HG02870 (cell line): ENCODE results near the gene PLB1.

Source experiments
- ATAC-seq: cut with Tn5 transposase; IDR thresholded peaks from one replicate; pipeline ENCODE4 v1.9.1; 2021; ENCODE audit warnings: mild to moderate bottlenecking, moderate library complexity; ENCODE audit not compliant: unreplicated experiment

The PLB1 gene

DNA sequence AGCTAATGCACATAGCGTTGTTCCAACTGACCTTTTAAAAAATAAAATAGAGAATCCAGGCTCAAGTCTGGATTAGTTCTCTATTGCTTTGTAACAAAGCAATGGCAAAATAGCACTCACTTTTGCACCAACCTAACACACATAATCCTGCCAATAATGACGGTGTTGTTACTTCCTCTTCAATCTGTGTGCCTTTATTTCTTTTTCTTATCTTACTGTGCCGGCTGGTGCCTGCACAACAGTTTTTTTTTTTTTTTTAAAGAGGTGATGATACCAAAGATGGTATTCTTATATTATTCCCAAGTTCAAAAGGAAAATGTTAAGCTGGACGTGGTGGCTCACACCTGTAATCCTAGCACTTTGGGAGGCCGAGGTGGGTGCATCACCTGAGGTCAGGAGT lies 3.4 kb downstream of the PLB1 start:
- no peak for ATAC-seq

DNA sequence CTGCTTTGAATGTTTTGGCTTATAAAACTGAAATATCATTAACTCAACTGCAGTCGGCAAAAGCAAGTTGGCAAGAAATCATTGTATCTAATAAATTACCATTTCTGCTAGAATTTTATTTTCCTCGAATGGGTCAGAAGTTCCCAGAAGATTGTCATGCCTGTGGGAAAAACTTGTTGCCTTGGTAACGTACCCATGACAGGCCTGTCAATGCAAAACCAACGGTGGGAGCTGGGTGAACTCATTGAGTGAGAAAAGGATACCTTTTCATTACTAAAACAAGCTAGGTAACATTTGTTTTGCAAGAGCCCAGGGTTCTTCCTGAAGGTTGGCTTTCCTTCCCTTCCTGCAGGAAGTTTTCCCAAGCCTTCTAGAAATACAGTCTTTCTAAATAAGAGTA lies 9.5 kb downstream of the PLB1 start:
- ATAC-seq, result no peak

DNA sequence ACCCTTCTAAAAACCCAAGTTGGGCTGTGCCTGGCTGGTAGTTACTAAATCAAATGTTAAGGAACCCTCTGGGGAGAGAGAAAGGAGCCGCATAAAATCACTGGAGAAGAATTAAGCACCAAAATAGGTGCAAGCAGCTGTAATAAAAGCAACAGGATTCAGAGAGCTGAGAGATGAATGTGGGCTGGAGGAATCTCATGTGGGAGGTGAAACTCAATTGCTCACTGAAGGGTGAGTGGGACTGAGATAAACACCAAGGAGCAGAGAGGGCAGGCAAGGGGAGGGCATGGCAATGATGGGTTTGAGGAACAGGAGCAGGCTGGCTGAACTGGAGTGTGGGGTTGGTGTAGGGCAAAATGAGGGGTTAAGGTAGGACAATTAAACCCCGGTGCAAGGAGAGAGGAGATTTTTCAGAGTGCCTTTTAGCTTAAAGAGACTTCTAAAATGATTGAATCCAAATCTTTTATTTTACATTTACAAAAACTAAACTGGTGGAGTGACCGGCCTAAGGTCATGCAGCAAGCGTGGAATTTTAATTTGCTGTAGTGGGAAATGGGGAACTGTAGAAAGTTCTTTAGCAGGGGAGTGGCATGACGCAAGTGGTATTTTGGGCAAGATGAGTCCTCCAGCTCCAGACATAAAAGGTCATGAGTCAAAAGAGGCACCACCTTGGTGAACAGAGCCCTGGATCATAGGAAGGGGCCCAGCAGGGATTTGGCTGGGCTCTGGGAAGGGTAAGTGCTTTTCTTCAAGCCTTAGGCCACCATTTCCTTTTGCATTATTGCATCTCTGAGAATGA lies 10.5 kb downstream of the PLB1 start:
- no peak for ATAC-seq

DNA sequence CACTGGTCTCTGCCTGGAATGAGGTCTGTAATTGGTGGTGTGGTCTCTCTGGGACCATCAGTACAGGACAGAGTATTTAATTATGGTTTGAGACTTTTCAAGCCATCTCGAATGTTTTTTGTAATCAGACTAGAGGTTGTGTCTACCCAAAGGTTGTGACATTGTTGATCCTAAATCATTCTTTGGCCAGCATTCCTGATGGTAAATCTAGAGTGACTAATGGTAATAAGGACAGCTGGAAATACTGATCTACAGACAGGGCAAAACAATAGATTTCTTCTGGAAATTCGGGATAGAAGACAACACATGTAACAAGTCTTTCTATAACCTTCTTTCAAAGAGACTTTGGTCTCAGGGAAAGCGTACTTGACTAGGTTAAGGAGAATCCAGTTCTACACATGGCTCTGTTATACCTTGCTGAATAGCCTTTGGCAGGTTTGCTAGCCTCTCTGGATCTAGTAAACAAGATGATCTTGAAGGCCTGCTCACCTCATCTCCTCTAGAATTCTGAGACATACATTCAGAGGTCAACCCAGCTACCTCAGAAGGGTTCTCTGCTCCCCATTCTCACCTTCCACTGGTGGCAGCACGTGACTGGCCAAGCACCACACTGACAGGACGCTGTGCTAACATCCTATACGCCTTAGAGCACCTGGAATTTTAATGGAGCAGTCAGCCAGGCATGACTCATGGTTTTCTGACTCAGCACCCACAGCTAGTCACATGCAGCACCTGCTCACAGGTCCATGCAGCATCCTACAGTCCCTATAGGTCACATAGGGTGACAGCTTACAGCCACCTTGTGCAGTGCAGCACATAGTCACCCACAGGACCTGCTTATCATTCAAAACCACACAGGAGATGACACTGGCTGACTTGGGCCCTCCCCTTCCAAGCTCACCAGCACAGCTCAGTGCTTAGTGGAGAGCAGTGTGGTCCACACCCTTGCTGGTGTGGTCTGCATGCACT lies 12.2 kb downstream of the PLB1 start:
- no peak for ATAC-seq

DNA sequence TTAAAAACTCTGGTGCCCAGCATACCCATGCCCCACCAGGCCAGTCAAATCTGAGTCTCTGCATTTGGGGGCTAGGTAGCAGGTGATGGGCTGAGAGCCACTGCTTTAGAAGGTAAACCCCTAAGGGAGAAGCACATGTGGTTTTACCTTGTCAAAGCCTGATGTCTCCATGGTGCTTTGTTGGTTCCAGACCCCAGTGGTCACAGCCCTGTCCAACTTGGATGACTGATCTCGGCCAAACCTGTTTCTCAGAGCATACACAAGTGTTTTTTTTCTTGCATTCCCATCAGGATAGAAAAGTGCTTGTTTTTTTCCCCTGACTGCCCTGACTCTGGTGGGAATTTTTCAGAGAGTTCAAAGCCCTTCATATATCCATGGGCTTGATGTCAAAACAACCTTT lies 13.5 kb downstream of the PLB1 start:
- ATAC-seq, result no peak

DNA sequence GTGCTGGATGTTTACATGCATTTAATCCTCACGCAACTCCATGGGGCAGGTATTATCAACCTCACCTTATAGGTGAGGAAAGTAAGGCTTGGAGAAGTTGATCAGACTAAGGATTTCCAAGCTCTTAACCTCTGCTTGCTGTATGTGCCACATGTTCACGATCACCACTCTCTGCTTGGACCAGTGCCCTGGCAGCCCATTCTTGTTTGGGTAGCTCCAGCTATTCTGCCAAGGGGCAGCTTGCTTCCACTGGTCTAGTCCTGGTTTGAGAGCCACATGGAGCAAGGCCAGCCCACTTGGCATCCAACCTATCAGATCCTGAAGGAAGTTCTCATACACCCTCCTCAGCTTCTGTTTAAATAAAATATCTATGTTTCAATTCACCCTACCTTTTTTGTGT lies 14.3 kb downstream of the PLB1 start:
- no peak for ATAC-seq

DNA sequence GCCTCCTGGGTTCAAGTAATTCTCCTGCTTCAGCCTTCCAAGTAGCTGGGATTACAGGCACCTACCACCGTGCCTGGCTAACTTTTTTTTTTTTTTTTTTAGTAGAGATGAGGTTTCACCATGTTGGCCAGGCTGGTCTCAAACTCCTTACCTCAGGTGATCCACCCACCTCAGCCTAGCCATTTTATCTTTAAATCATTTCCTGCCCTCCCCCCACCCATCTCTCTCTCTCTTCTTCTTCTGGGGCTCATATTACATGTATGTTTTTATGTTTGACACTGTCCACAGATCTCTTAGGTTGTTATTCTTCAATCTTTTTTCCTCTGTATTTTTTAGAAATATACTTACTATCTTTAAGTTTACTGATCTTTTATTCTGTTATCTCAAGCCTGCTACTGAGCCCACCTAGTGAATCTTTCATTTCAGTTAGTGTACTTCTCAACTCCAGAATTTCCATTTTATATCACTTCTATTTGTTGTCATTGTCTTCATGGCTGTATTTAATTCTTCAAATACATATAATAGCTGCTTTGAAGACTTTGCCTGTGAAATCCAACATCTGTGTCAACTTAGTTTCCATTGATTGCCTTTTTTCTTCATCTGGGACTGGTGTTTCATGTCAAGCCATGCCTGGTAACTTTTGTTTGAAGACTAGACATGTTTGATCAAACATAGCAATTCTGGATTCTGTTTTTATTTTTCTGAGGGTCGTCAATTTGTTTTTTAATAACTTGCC lies 16.2 kb downstream of the PLB1 start:
- ATAC-seq, result no peak

DNA sequence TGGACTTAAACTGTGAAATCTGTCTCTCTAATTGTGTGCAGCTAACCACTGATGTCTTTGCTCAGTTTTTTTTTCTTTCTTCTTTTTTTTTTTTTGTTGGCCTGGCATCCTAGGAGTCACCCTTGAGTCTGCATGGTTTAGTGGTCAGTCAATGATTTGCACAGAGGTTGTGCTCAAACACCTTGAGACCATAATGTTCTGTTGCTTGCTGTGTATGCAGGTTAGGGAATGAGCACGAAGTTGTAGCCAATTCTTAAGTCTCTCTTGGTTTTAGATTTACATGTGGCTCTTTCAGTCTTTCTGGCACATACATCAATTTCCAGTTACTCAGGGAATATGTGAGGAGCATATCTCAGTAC lies 16.7 kb downstream of the PLB1 start:
- no peak for ATAC-seq

DNA sequence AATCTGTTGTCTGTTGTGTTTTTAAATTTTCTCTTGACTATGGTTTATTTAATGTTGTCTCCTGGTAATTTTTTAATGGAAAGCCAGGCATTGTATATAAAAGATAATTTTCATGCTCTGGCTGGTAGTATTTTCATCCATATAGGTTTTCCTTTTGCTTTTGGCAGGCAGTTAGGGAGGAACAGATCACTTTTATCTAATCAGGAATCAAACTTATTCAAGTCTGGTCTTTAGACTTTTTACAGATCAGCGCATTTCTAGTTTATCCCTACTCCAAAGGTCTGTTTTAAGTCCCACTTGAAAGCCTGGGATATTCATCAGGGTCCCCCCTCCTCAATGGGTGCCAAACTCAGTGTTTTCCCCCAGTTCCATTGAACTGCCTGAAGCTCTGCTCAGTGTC lies 17.2 kb downstream of the PLB1 start:
- ATAC-seq, result no peak

DNA sequence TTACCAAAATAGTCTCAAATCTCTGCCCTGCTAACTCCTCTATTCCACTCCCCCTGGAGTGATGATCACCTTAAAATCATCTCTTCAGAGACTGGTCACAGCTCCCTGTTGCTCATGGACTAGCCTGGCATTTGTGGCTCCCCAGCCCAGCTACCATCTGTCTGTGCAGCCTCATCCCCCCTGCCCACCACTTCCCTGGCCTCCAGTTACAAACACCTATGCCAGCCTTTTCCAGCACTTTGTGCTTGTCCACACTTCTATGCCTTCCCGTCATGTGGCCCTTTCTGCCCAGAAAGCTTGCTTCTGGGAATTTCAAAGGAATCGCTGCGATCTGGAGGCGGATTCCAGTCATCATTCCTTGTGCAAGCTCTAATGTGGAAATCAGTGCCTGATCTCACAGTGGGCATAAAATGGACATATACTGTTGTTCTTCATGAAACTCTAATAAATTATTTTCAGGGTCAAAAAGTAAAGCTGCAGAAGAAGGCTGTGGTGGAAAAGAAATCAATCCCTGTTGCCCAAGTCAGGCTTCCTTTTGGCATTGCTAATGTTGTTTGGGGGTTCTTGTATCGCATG lies 19.4 kb downstream of the PLB1 start:
- ATAC-seq, result no peak

DNA sequence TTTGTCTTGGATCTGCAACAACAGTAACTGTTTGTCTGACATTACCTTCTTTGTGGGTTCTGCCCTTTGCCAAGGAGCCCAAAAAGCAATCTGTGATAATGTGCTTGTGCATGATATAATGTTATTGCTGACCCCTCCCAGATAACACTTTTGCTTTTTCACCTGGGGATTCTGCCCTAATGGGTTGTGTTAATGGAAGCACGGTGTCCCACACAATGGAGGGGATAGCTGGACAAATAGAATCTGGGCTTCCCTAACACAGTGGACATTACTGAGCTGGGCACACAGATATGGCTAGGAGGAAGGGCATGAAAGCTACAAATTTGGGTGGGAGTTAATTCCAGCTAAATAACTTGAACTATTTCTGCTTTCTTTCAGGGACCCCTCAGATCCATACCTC lies 20.6 kb downstream of the PLB1 start:
- ATAC-seq, result no peak

DNA sequence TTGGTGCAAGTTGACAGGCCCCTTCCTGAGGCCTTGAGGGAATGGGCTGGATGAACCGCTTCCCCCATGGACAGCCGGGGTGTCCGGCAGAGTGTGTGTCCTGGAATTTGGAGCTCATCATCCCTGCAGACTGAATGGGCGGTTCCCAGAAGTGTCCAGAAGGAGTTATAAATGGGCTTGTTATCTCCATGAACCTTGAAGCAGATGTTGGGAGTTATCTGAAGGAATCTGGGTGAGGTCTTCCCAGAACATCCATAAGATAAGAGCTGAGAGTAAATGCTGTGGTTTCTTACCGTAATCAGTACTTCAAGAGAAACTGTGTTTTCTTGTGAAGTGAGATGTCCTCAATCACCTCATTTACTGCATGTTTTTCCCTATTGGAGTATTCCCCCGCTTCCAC lies 21.1 kb downstream of the PLB1 start:
- no peak for ATAC-seq

DNA sequence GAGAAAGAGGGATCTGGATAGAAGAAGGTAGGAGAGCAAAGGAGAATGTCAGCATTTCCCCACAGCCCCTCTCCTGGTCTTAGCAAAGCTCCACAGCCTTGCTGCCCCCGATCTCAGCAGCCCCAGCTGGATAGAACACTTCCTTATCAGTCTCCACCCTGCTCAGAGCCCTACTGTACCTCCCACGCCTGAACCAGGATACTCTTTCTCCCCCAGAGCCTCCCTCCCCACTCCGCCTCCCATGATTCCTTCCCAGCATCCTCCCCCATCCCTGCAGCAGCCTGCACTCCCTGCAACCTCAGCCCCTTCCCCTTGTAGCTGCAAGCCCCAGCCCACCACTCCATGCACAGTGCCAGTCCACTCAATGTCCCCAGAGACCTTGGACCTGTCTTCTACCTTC lies 25.8 kb downstream of the PLB1 start:
- no peak for ATAC-seq

DNA sequence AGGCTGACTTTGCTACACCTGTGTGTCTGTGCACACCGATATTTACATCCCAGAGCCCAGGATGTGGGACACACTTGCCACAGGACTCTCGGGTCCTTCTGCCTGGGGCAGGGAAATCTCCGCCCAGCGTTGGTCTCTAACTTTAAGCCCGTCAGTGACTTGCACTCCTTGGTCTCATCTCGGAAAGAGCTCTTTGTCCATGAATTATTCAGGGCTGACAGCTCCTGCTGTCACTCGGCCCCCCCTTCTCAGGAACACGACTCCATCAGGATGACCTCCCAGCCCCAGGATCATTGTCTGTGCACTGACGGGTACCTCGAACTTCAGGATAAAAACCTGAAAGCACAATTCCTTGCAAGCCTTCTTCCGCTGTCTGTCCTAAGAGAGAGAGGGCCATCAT lies 26.6 kb downstream of the PLB1 start:
- no peak for ATAC-seq

DNA sequence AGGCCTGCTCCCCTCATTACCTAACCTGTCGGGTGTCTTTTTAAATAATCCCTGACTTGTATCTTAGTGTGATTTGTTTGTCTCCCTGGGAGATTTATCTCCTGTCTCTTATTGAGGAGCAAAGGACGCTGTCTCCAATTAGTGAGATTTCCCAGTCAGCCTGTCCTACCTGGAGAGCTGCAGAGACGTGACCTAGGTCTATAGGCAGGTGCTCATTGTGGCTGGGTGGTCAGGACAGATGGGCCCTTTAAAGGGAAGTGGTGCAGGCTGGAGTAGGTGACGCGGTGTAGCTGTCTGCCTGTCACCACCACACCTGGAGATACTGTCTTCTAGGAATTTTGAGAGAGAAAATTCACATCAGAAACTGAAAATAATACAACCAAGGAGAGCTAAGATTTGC lies 28.0 kb downstream of the PLB1 start:
- ATAC-seq, result no peak

DNA sequence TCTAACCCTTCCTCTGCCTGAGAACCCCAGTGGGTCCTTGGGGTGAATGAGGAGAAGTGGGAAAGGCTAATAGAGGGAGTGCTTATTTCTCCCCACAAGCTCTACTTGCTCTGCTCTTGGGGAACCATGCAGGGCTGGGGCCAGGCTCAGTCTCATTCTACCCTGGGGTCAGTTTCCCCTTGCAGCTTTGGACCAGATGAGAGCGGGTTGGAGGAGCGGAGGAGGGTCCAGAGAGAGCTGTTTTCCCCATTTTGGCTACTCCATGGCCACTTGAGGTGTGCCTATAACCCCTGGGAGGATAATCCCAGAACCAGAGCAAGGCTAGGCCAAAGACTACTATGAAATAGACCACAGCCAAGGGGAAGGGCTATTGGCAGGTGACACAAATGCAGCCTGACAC lies 29.6 kb downstream of the PLB1 start:
- no peak for ATAC-seq

DNA sequence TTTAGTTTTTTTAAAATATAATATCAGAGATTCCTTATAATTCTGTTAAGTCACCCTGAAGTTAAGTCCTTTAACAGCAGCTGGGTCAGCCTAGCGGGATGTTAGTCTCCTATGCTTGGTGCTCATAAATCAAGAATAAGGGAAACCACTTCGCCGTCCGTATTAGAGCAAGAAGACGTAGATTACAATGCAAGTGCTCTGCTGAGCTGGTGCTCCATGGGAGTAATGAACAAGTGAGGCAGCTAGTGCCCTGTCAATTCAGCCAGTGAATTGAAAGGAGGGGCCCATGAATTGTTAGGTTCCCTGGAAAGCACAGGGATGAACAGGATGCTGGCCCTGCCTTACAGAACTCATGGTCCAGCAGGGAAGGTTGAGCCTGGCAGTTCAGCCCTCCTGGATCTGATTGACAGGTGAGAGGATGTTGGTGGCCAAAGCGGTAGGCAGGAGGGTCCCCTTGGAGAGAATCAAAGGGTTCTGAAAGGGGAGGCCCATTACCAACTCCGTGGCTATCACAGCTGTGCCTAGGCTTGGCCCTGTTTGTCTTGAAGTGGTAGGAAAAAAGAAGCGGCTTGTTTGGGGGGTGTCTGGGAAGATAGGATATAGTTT lies 30.8 kb downstream of the PLB1 start:
- no peak for ATAC-seq

DNA sequence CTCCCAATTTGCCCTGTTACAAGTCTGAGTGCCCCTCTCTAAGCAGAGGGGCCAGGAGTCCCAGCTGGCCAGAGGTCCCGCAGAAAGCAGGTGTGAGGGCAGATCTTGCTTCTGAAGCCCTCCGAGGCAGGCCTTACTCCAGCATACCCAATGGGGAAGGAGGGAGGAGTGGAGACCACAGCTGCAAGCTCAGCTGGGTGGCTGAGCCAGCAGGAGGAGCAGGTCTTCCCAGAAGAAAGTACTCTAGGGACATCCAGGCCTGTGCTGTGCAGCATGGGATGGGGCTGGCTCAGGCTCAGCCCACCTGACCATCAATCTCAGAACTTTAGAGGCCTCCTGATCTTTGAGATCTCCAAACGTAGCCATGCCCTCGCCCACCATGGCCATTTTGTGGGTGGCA lies 31.3 kb downstream of the PLB1 start:
- ATAC-seq, result no peak

DNA sequence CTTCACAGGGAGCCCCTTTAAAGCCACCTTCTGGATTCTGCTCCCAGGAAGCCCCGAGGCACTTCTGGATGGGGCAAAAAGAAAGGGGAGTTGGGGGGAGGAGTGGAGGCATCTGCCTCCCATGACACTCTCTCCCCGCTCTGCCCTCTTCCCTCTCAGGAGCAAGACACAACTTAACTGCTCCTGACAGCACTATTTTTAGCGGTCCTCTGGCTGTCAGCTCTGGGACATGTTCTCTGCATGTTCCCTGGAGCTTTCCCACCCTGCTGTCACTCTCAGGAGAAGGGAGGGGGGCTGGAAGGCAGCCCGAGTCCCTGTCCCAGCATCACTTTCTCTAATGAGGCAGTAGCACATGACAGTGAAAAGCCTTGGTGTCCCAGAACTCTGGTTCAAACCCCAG lies 32.3 kb downstream of the PLB1 start:
- no peak for ATAC-seq

DNA sequence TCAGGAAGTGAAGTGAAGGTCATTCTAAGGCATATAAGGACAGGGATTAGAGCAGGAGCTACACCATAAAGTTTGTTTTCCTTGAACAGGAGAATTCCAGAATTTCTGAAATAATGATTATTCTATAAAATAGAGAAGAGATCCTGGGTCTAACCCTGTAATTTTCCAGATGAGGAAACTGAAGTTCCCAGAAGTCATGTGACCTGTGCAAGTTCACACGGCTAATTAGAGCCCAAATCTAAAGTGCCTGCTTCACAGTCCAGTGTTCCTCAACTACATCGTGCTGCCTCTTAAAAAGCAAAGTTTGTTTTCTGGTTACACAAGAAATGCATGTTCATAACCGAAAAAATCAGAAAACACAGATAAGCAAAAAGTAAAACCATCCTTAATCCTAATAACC lies 34.9 kb downstream of the PLB1 start:
- ATAC-seq, result no peak

DNA sequence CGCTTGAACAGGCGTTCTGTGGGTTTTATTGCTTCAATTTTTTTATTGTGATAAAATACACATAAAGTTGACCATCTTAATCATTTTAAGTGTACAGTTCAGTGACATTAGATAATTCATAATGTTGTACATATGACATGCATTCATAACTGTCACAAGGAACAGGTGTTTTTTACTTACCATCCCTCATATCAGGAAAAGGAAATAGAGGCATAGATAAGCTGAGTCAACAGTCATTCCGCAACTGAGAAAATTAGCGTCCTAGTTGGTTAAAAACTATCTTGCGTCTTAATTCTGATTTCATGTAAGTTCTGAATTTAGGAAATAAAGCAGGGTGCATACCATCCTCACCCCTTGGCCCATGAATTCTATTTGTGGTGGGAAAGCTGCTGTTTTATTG lies 36.5 kb downstream of the PLB1 start:
- no peak for ATAC-seq
